Esophagus mucosa (tissue), 1 donor: Measurements from ENCODE around the gene TMED4. TPM values are rescaled to one million over a fixed set of nuclear protein-coding genes. Genes with fewer than 3 reads are reported as not detected.
A peak's percentile ranks its signal among the peaks of the same experiment; 100 is the strongest.

Experiments
- ATAC-seq: fragments of 200-7000 bp; cut with Tn5 transposase; one replicate; pipeline ENCODE4 v1.9.1; 2020
- total RNA-seq: library from RNA; stranded (reverse); gene quantifications from one replicate; pipeline ENCODE4 v1.2.4, GENCODE V29; 2023
- donor health status: DM: yes; HTN: yes; CAD: no.

Gene TMED4
- 33.9 TPM for total RNA-seq

DNA sequence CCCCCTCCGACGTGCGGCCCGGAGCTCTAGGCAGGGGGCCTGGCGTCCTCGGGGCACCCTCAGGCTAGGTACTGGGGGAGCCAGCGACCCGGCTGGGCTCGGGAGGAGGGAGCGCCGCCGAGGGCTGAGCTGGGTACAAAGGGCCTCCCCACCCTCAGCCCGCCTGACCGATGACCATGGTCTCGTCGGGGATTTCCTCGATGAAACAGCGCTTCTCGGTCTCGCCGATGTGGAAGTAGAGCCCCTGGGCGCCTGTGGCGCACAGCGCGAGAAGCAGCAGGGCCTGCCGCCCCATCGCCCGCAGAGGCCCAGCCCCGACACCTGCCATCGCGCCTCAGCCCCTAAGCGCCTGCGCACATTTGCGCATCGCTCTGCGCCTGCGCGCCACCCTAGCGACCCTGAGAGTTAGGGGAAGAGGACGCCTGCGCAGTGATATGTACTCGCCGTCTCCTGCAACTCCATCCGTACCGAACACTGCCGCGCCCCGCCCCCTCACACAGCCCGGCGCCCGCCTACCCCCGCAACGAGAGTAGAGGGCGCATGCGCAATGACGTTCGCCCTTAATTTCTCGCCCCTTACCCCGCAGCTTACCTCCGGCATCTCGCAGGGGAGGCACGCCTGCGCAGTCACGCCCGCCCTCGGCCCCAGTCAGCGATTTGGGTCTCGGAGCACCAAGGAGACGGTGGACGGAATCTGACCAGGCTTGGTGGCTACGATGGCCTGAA, at the start of gene TMED4:
Gene TMED4, minus strand, starts transcription at position 353 of the 725 bp plus-strand sequence. Its CDS starts 25 bp downstream, at position 328.
- peak; percentile 99 for ATAC-seq

DNA sequence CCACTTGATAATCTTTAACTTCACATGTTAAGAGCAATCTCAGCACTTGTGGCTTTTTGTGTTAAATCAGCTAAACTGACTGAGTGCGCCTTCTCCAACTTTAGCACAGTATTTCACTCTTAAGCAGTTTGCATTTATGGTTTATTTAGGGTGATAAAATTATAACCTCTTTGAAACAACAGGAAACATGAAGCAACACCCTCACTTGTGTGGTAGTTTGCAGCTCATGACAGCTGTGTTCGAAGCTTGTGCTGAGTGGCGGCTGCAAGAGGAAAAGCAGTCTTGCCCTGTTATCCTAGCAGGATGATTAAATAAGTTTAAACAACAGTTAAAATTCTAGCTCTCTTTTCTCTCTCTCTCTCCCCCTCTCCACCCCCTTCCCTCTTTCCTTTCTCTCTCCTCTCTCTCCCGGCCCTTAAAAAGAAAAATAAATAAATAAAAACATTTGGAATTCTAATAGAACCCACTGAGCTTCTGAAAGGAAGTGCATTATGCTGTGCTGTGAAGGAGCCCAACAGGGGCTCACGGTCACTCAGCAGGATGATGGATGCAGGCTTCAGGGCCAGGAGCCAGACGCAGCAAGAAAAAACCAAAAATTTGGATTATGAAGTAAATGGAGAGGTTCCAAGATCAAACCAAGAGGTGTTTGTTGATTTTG, 49.6 kb upstream of the TMED4 start:
- no peak for ATAC-seq

DNA sequence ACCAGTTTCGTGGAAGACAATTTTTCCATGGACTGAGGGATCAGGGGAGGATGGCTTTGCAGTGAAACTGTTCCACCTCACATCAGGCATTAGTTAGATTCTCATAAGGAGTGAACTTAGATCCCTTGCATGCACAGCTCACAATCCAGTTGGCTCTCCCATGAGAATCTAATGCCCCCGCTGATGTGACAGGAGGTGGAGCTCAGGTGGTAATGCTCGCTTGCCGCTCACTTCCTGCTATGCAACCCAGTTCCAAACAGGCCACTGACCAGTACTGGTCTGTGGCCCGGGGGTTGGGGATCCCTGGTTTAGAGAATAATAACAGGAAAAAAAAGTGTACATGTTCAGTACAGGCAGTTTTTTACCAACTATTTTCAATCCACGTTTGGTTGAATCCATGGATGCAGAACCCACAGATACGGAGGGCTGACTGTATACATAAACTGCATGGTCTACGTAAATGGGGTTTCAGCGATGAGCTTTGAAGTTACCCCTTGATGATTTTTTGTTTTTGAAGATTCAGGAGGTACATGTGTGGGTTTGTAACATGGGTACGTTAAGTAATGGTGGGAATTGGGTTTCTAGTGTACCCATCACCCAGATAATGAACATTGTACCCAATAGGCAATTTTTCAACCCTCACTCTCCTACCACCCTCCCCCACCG, 48.9 kb upstream of the TMED4 start:
- no peak for ATAC-seq

DNA sequence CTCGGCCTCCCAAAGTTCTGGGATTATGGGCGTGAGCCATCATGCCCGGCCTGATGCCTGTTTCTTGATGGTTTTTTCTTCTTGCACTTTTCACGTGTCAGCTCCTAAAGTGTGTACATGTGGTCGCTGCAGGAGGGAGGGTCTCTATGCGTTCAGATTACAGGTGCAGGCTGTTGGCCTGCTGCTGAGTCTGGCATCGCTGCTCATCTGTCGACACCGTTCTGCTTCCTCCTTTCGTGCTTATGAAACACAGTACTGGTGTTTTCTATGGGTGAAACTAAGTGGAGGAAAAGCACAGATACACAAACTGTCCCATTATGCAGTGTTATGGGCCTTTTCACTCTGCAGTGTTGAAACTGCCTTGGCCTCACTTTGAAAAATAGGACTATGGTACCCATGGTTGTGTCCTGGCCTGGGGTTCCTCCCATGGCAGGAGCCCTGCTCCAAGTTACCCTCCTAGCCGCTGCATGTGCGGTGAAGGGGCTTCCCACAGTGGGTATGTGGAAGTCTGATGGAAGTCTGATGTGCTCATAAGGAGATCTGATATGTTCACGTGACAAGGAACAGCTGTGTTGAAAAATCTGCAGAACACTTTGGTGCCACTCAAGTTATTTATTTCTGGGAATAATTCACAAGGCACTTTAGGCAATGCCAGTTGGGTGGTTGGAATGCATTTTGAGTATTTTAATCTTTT, 47.9 kb upstream of the TMED4 start:
- peak; percentile 6 for ATAC-seq

DNA sequence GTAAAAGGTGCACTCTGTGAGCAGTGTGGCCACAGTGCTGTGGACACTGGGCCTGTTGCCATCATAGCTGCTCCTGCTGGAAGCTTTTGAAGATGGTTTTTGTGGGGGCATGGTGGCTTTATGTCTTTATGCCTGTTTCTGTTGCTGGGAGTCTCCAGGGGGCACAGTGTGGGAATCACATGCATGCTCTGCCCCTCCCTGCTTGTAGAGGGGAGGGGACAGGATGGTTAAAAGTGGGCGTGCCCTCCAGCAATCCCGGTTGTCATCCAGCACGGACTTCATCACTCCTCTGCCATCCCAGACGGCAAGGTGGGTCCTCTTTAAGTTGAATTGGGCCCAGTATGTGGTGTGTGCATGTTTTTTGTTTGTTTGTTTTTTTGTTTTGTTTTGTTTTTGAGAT, 44.6 kb upstream of the TMED4 start:
- no peak for ATAC-seq

DNA sequence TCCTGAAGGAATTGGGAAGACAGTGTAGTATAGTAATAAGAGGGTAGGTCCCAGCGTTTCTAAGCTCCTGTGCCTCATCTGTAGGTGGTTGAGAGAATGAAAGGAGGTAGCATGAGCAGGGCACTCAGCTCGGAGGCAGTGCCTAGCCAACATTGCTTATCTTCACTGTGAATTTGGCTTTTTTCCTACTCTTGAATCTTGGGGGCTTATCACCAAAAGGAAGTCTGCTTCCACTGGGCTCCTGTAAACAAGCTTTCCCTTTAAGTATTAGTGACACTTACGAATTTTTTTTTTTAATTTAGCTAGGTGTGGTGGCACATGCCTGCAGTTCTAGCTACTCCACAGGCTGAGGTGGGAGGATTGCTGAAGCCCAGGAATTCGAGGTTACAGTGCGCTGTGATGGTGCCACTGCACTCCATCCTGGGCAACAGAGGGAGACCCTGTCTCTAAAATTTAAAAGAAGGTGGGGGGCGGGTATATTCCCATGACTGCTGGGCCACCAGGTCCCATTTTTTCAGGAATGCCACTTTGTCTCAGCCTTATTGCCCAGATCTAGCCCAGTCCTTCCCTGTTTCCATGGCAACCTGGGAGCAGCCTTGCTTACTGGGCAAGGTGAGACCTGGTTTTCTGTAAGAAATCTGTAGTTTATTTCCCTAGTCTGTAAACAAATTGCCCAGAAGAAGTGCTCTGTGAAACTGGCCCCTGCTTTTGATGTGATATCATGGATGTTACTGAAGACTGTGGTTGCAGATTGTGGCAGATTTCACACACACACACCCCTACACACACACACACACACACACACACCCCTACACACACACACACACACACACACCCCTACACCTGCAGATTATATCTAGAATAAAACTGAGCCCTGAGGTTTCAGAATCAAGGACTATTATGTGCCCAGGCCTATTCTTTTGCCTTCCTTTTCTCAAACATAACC, 43.8 kb upstream of the TMED4 start:
- ATAC-seq: no peak

DNA sequence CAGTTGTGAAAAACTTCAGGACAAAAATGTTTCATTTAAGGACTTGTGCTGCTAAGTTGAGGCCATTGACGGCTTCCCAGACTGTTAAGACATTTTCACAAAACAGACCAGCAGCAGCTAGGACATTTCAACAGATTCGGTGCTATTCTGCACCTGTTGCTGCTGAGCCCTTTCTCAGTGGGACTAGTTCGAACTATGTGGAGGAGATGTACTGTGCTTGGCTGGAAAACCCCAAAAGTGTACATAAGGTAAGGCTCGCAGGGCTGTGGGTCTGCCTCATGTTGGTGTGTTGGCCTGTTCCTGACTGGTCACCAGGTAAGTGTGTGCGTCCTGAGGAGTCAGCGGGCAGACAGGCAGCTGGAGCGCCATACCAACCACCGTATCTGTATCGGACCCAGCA, 42.3 kb upstream of the TMED4 start:
- peak; percentile 14 for ATAC-seq

DNA sequence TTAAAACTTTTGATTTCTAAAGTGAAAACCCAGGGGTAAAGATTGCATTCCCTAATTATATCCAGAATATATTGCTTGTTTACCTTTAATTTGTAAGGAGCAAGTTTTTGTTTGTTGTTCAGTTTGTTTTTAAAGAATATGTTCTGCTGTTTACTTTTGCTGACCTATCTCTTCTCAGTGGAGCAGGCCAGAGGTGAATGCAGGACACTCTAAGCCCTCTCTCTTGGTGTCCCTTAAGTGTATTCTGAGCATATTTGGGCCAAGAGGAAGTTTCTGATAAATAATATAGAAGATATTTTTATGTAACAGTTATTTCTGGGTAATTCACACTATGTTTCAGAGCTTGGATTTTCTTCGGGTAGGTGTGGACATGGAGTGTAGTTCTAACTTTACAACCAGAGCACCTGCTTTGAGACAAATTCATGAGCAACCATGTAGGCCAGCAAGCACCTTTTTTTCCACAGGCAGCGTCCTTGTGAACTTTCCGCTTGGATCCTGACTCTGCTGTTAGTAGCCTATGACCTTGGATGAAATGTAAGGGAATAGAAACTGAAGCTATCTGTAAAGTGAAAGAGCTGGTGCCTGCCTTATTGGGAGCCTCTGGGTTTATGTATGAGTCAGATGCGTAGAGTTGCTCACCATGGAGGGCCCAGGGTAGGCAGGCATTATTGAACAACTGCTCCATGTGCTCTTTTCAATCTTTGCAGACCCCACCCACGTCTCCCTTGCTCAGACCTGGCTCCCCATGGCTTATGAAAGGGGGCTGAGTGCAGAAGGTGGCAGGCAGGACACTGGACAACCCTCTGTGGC, 40.5 kb upstream of the TMED4 start:
- peak; percentile 40 for ATAC-seq

DNA sequence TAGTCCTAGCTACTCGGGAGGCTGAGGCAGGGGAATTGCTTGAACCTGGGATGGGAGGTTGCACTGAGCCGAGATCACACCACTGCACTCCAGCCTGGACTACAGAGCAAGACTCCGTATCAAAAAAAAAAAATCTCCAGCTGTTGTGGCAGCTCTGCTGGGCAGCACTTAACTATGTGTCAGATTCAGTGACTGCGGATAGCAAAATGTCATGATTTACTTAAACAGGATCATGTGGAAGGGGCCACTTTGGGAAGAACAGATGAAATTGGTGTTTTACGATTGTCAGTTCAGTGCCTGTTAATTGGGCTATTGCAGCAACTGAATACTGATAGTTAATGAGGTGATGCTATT, 39.7 kb upstream of the TMED4 start:
- ATAC-seq: no peak

DNA sequence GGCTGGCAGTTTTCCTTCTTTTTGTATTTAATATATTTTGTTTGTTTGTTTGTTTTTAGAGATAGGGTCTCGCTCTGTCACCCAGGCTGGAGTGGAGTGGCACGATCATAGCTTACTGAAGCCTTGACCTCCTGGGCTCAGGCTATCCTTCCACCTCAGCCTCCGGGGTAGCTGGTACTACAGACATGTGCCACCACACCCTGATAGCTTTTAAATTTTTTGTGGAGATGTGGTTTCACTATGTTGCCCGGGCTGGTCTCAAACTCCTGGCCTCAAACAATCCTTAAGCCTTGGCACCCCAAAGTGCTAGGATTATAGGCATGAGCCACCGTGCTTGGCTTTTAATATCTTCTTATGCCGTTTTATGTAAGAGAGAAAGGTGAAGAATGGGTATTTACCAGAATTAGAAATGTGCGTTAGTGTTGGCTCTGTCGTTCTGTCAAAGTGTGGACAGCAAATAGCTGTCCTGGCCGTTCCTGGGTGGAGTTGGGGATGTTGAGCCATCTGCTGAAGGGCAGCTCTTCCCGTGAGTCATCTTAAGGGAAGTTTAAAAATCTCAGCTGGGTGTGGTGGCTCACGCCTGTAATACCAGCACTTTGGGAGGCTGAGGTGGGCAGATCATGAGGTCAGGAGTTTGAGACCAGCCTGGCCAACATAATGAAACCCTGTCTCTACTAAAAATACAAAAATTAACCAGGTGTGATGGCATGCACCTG, 39.2 kb upstream of the TMED4 start:
- ATAC-seq: peak; percentile 66

DNA sequence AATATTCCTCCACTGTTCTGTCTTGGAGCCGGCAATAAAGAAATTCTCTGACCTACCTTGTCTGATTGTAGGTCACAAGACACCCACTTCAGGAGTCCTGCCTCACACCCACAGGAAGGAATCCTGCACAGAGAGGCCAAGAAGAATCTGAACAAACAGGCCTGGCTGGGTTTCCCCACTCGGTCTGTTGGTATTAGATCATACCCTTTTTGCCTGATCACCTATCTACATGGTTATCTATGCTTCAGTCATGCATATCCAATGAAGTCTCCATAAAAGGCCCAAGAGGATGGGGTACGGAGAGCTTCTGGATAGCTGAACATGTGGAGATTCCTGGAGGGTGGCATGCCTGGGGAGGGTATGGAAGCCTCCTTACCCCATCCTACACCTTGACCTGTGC, 36.7 kb upstream of the TMED4 start:
- ATAC-seq: peak; percentile 81

DNA sequence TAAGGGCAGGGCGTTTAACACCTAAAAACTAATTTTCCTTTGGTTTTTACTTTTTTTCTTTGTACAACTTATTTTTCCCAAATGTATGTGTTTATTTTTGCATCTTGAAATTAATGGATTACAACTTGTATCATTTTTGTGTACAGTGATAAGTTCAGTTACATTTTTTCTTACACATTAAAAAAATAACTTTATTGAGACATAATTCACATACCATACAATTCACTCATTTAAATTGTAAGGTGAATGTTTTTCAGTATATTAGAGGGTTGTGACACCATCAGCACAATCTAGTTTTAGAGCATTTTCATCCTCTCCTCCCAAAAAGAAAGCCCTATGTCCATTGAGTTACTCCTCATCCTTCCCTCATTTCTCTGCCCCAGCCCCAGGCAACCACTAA, 36.0 kb upstream of the TMED4 start:
- no peak for ATAC-seq

DNA sequence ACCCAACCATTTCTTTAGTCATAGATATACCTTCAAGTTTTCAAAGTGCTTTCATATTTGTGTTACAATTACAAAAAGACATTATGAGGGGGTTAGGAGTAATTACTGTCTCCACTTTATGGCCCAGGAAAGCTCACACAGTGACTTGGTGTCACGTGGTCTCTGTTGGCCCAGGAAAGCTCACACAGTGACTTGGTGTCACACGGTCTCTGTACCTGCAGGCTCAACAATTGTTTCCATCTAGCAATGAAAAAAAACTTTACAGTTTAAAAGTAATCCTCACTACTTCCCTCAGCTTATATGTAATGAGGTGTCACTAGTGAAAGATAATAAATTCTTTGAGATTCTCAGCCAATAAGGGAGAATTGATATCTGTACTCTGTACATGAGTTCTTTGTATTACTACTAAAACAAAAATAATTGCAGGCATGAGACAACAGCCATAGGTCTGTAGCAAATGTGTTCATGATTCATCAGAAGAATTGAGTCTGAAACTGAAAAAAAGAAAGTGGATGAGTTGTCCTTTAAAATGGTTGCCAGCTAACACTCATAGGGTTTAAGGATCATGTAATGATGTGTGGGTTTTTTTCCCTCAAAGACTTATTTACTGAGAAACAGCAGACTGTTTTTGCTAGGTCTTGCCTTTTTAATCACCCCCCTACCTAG, 35.3 kb upstream of the TMED4 start:
- ATAC-seq: no peak

DNA sequence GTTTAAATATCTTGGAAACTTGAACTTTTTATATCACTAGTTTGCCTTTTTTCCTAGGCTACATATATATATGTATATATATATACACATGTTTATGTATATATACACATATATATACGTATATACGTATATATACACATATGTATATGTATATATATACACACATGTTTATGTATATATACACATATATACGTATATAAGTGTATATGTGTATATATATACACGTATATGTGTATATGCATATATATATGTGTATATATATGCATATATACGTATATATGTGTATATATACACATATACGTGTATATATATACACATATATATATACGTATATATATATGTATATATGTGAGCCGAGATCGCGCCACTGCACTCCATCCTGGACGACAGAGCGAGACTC, 34.5 kb upstream of the TMED4 start:
- no peak for ATAC-seq

DNA sequence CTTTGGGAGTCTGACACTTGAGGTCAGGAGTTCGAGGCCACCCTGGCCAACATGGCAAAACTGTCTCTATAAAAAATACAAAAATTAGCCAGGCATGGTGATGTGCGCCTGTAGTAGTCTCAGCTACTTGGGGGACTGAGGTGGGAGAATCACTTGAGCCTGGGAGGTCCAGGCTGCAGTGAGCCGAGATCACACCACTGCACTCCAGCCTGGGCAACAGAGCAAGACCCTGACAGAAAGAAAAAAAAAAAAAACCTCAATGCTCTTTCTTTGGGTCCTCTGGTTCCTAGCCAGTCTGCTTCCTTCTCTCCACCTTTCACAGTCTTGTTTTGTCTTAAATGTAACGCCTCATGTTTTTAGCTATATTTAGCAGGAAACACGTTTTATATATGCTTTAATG, 33.8 kb upstream of the TMED4 start:
- ATAC-seq: no peak

DNA sequence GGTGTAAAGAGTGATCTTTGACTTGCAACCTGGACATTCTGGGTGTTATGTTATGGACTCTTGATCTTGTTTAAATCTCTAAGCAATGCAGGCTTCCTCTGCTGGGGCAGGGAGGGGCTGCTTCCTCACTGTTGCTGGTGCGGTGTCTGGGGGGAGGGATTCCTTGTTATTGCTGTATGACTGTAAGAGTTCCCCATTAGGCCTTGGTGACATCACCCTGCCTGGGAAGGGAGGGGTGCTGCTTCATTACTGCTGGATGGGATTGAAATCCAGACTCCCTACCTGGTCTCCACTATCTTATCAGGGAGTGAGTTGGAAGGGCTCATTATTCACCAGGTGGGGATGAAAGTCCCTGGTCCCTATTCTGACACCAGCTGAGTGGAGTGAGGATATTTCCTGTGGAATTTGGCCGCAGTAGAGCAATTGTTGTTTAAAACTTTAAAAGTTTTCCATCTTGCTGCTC, 33.1 kb upstream of the TMED4 start:
- peak; percentile 58 for ATAC-seq

DNA sequence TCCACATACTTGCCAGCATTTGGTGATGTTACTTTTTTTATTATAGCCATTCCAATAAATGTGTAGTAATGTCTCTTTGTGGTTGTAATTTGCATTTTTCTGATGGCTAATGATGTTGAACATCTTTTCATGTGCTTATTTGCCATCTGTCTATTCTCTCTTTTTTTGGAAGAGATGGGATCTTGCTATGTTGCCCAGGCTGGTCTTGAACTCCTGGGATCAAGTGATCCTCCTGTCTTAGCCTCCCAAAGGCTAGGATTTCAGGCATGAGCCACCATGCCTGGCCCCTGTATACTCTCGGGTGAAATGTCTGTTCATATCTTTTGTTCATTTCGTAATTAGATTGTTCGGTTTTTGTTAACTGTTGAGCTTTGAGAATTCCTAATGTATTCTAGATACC, 27.8 kb upstream of the TMED4 start:
- no peak for ATAC-seq

DNA sequence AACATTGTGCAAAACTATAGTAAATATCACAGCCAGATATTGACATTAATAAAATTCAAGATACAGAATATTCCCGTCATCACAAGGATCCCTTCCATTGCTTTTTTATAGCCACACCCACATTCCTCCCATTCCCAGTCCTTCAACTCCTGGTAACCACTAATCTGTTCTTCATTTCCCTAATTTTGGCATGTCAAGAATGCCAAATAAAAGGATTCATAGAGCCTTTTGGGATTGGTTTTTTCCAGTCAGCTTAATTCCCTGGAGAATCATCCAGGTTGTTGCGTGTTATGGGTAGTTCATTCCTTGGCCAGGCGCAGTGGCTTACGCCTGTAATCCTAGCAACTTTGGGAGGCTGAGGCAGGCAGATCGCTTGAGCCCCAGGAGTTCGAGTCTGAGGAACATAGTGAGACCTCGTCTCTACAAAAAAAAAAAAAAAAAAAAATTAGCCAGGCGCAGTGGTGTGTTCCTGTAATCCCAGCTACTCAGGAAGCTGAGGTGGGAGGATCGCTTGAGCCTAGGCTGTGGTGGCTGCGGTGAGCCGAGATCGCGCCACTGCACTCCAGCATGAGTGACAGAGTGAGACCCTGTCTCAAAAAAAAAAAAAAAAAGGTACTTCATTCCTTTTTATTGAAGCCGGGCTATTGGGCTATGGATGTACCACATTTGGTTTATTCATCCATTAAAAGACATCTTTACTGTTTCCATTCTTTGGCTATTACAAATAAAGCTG, 27.1 kb upstream of the TMED4 start:
- no peak for ATAC-seq
